ENCODE measurements around the gene TRPM8.

TRPM8 gene

DNA sequence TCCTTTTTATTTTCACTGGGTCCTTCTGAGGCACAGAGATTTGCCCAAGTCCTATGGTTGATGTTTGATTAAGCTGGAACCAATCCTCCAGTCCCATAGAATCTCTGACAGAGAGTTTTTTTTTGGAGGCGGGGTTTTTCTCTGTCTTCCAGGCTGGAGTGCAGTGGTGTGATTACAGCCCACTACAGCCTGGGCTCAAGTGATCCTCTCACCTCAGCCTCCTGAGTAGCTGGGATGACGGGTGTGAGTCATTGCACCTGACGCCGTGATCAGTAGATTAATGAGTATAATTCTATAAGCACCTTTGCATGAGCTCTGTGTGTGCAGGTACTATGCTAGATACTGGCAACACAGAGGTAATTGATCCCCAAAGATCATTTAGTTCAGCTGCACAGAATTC, 15.3 kb upstream of the TRPM8 start:
- DNase-seq (ENCODE audit: low read depth) = no peak
- H3K4me3 ChIP-seq (ENCODE audit: control insufficient read depth, low read depth, low read length) = no peak overlapping the region
- TF ChIP-seq, protein P1, sequence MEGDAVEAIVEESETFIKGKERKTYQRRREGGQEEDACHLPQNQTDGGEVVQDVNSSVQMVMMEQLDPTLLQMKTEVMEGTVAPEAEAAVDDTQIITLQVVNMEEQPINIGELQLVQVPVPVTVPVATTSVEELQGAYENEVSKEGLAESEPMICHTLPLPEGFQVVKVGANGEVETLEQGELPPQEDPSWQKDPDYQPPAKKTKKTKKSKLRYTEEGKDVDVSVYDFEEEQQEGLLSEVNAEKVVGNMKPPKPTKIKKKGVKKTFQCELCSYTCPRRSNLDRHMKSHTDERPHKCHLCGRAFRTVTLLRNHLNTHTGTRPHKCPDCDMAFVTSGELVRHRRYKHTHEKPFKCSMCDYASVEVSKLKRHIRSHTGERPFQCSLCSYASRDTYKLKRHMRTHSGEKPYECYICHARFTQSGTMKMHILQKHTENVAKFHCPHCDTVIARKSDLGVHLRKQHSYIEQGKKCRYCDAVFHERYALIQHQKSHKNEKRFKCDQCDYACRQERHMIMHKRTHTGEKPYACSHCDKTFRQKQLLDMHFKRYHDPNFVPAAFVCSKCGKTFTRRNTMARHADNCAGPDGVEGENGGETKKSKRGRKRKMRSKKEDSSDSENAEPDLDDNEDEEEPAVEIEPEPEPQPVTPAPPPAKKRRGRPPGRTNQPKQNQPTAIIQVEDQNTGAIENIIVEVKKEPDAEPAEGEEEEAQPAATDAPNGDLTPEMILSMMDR (conservative IDR thresholded peaks at IDR 0.05; ENCODE audit: control insufficient read depth, insufficient read depth, low read depth, low read length) = no peak

DNA sequence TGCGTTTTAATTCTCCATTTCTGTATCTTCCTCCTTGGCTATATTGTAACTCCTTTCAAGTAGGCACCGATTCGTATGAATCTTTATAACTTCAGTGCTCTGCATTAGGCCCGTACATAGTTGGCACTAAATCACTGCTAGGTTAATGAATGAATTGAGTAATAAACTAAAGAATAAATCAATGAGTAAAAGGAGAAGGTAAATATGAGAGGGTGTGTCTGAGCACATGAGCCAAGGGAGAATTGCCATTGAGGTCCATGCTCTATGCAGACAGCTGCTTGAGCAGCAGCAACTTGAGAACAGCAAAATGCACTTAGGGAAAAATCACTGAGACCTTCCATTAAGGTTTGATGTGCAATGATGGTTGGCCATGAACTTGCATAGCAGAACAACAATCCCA, 11.2 kb upstream of the TRPM8 start:
- TF ChIP-seq, protein P1 (conservative IDR thresholded peaks at IDR 0.05; ENCODE audit: control insufficient read depth, insufficient read depth, low read depth, low read length) = no peak
- no peak overlapping the region for H3K4me3 ChIP-seq (ENCODE audit: control insufficient read depth, low read depth, low read length)
- no peak for DNase-seq (ENCODE audit: low read depth)

DNA sequence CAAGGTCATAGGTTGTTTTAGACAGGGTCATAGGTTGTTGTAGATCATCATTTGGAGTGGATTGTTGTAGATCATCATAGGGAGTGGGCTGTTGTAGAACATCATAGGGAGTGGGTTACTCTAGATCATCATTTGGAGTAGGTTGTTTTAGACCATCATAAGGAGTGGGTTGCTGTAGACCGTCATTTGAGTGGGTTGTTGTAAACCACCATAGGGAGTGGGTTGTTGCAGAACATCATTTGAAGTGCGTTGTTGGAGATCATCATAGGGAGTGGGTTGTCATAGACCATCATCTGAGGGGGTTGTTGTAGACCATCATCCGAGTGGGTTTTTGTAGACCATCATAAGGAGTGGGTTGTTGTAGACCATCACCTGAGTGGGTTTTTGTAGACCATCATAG, 9.5 kb upstream of the TRPM8 start:
- DNase-seq (ENCODE audit: low read depth) = no peak
- H3K4me3 ChIP-seq (ENCODE audit: control insufficient read depth, low read depth, low read length) = no peak overlapping the region
- TF ChIP-seq, protein P1 (conservative IDR thresholded peaks at IDR 0.05; ENCODE audit: control insufficient read depth, insufficient read depth, low read depth, low read length) = no peak

DNA sequence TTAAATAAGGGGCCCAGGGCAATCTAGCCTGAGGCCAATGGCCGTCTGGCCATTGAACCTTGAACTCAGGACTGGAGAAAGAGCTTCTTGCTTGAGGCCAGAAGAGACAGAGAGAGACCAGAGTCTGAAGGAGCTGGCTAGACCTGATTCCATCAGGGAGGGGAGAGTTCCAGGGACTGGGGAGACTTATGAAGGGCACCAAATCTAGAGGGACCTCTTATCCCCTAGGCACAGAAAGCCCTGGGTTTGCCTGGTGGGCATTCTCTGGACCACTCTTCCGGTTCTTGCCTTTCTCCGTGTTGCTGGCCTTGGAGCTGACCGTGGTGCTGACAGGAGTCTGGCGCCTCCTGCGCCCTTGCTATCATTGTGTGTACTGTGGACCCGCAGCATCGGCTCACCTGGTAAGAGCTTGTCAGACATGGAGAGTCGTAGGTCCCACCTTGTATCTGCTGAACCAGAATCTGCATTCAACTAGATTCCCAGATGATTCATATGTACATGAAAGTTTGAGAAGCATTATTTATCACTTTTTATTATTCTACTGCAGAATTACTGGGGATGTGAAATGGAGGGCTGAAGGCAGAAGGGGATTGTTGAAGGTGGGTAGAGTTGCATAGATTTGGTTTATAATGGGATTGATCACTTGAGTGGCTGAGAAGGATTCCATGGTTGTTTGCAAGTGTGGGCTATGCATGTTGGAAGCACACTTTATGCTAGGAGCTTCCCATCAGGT, 4.3 kb upstream of the TRPM8 start:
- DNase-seq (ENCODE audit: low read depth) = peak; percentile 35
- TF ChIP-seq, protein P1 (conservative IDR thresholded peaks at IDR 0.05; ENCODE audit: control insufficient read depth, insufficient read depth, low read depth, low read length) = no peak
- no peak overlapping the region for H3K4me3 ChIP-seq (ENCODE audit: control insufficient read depth, low read depth, low read length)

DNA sequence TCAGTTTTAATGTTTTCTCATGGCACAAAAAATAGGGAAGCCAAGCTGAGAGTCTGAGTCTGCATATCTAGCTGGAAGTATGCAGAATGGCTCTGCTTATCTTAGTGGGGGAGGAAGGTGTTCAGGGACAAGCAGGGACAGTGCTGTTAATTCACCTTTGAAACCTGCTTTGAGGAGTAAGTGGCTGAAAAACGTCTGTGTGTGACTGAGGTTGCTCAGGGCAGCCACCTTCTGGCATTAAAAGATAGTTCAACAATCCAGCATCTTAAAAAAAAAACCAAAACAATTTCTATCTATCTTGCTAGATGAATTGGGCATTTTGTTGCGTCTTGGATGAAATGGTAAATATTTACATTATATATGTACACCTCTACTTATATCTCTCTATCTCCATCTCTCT, 2.0 kb upstream of the TRPM8 start:
- no peak for DNase-seq (ENCODE audit: low read depth)
- H3K4me3 ChIP-seq (ENCODE audit: control insufficient read depth, low read depth, low read length) = no peak overlapping the region
- TF ChIP-seq, protein P1 (conservative IDR thresholded peaks at IDR 0.05; ENCODE audit: control insufficient read depth, insufficient read depth, low read depth, low read length) = peak; percentile 16

DNA sequence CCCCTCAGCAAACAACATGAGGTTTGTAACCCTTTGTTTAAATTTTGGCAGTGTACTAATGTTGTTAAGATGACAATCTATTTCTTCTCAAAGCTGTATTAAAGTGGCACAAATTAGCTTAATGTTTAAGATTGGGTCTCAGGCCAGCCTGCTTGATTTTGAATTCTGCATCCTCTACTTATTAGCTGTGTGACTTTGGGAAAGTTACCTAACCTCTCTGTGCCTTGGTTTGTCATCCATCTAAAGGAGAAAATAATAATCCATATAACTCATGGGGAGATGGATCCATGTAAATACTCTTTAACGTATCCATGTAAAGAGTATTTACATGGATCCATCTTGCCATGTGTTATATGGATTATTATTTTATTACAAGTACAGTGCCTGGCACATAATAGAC, 2.1 kb downstream of the TRPM8 start:
- H3K4me3 ChIP-seq (ENCODE audit: control insufficient read depth, low read depth, low read length) = no peak overlapping the region
- TF ChIP-seq, protein P1 (conservative IDR thresholded peaks at IDR 0.05; ENCODE audit: control insufficient read depth, insufficient read depth, low read depth, low read length) = no peak
- no peak for DNase-seq (ENCODE audit: low read depth)

All from fibroblast of mammary gland (primary cell).